CD4-positive, alpha-beta T cell treated with Interleukin-6 at 100 ng/mL for 8 hours (primary cell): Measurements from ENCODE around the gene SPG21.

Source experiments
- DNase-seq: peaks from one replicate; pipeline ENCODE4 v3.0.0-alpha.2; 2020; ENCODE audit warnings: mixed read lengths, low spot score

The SPG21 gene

DNA sequence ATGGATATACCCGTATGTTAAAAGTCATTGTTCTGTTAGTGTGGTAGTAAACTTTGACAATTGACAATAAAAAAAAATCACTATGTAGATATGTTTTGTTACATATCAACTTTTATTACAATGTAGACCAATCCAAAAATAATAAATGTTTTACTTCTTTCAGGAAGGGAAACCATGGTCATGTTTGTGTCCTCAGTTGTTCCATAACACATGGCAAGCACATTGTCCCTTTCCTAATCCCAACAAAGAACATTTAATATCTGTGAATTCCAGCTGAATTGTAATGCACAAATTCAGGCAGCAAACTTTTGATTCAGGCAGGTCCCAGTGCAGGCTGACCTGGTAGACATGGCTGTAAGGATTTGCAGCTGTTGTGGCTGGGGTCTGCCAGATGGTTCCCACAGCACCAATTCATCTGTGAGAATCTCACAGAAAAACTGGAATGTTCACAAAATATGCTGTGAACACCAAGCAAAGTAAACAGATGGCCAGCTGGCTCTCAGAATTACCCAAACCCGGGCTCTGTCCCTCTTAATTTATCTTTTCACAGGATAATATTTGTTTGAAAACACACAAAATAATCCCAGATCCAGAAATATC is 1.9 kb upstream of the SPG21 start:
- no peak for DNase-seq

GRCh38 chr15:64990168-64990470 is 405 bp upstream of the SPG21 start:
- no peak for DNase-seq

GRCh38 chr15:64987136-64987535 is 2.6 kb downstream of the SPG21 start:
- no peak for DNase-seq

DNA sequence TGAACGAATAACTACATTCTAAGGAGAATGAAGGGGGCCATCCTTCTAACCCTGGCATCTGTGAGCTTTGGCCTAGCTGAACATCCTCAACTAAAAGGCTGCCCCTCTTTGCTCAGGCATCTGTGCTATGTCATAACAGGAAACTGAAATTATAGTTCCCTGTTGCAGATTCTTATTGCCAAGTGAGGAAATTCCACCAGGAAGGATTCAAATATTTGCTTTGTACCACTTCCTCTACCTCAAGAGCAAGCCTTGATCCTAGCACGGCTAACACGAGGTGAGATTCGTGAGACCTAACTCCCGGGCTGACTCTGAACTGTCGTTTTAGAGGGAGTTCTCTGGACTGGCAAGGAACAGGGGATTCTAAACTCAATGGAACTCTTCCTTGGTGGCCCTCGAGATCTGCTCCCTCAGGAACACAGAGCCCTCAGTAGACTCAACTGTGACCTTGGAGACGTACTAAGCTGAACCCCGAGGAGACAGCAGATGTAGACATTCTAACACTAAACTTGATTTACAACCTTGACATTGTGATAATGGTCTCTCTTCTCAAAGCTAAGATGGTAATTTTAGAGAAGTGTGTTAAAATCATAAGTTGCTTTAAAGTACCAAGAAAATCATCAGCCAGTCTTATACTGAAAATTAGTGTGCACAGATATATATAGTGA is 4.2 kb downstream of the SPG21 start:
- no peak for DNase-seq

- no peak for DNase-seq
Observed at GRCh38 chr15:64982472-64982871, 7.2 kb downstream of the SPG21 start.

DNA sequence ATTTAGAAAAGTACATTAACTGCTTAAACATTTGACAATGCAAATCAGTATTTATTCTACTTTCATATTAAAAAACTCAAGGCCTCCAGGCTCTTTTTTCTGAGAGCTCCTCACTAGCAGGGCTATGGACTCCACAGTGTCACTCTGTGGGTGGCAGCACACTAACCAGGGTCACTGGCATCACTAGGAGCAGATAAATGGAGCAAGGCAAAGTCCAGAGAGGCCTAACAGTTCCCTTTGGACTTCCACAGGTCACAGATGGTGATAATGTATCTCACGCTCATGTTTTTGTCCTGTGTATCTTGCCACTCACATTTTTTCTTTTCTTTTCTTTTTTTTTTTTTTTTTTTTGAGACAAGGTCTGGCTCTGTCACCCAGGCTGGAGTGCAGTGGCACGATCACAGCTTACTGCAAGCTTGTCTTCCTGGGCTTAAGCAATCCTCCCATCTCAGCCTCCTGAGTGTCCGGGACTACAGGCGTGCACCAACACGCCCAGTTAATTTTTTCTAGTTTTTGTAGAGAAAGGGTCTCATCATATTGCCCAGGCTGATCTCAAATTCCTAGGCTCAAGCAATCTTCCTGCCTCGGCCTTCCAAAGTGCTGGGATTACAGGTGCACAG is 7.8 kb downstream of the SPG21 start:
- DNase-seq = no peak

- DNase-seq = no peak
Observed at GRCh38 chr15:64979252-64979710, 10.4 kb downstream of the SPG21 start.

GRCh38 chr15:64975390-64975789 is 14.3 kb downstream of the SPG21 start:
- no peak for DNase-seq

- DNase-seq = no peak
Observed at GRCh38 chr15:64970698-64971097, 19.0 kb downstream of the SPG21 start.

- DNase-seq = no peak
Observed at GRCh38 chr15:64969401-64969800, 20.3 kb downstream of the SPG21 start.

DNA sequence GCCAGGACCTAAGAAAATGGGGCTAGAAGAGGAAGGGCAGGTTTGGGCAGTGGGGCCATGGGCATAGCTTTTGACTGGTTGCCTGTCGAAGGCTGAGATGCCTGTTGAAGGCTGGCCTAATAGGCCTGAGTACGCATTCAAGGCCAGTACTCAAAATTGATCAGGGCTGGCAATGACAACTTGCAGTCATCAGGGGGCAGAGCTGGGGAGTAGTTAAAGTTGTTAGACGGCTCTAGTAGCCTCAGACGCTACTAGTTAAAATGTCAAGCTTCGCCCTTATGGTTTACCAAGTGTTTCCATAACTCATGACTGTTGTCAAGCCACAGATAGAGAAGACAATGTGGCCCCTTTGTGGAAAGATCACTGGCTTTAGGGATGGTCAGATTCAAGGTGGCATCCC is 28.7 kb downstream of the SPG21 start:
- no peak for DNase-seq

DNA sequence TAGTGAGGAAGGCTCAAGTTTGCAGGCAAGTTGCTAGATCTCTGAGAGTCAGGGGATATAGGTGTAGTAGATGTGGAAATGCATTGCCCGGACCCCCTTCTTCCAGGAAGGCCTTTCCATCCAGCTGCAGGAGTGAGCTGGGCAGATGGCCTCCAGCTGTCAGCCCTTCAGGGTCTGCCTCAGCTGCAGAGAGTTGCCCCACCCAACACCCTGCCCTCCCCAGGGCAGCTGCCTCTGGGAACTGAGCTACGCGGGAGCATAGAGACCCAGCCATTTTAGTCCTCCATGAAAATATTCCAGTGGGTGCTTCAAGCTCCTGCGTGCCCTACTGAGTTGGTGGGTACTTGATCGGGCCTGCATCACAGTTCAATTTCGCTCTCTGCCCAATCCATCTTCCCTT is 29.6 kb downstream of the SPG21 start:
- DNase-seq = no peak

DNA sequence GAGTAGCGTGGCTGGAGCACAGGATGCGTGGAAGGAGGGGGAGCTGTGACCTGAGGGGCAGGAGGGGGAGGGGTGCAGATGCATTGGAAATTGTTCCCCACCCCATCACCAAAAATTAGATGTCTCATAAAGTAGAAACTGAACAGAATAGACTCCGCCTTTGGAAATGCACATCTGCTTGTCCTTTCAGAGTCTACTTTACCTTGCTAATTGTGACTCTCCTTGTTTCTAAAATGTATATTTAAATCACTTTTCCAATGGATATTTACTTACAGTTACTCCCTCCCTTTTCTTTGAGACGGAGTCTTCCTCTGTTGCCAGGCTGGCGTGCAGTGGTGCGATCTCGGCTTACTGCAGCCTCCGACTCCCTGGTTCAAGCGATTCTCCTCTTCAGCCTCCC is 30.6 kb downstream of the SPG21 start:
- no peak for DNase-seq

DNA sequence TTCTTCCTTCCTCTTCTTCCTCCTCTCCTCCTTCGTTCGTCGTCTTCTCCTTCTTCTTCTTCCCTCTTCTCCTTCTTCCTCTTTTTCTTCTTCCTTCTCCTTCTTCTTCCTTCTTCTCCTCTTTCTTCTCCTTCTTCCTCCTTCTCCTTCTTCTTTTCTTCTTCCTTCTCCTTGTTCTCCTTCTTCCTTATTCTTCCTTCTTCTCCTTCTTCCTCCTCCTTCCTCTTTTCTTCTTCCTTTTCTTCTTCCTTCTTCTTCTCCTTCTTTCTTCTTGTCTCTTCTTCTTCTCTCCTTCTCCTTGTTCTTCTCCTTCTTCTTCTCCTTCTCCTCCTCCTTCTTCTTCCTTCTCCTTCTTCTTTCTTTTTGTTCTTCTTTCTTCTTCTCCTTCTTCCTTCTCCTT is 35.3 kb downstream of the SPG21 start:
- DNase-seq = no peak

DNA sequence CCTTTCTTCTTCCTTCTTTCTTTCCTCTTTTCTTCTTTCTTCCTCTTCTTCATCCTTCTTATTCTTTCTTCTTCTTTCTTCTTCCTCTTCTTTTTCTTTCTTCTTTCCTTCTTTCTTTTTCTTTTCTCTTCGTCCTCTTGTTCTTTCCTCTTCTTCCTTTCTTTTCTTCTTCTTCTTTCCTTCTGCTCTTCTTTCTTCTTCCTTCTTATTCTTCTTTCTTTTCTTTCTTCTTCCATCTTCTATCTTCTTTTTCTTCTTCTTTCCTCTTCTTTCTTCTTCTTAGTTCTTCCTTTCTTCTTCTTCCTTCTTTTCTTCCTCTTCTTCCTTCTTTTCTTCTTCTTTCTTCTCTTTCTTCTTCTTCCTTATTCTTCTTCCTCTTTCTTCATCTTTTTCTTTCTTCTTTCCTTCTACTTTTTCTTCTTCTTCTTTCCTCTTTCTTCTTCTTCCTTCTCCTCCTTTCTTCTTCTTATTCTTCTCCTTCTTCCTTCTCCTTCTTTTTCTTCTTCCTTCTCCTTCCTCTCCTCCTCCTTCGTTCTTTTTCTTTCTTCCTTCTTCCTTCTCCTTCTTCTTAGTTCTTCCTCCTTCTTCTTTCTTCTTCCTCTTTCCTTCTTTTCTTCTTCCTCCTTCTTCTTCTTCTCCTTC is 37.8 kb downstream of the SPG21 start:
- DNase-seq = no peak

GRCh38 chr15:64950888-64951287 is 38.8 kb downstream of the SPG21 start:
- DNase-seq = no peak

DNA sequence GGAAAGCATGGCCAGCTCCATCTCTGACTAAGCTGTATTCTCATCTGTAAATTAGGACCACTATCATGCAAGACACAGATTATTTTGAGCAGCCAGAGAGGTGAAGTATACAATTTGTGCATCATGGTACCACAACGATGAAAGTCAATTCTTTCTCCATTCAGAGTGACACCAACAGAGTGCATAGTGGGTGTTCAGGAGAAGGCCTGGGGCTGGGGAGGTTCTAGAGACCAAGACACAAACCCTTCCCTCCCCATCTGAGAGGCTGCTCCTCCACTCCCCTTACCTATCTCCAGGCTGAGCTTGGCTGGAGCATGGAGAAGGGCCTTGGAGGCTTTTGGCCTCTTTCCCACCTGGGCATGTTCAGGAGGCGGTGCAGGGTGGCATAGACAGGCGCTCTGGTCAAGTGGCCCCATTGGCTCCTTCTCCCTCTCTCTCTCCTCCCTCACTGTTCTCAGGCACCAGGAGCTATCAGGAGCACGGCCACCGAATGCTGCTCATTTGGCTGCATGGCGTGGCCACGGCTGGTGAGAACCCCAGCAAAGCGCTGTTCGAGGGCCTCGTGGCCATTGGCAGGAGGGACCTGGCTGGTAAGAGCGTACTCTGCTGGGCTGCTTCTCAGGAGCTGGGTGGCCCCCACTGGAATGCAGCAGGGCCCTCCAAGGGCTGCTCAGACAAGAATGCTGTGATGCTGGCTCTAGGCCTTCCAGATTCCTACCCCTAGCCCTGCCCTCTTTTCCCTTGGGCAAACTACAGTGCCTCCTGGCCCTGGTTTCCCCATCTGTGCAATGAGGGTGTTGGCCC is 40.1 kb downstream of the SPG21 start:
- no peak for DNase-seq

- no peak for DNase-seq
Observed at GRCh38 chr15:64948916-64949315, 40.8 kb downstream of the SPG21 start.

DNA sequence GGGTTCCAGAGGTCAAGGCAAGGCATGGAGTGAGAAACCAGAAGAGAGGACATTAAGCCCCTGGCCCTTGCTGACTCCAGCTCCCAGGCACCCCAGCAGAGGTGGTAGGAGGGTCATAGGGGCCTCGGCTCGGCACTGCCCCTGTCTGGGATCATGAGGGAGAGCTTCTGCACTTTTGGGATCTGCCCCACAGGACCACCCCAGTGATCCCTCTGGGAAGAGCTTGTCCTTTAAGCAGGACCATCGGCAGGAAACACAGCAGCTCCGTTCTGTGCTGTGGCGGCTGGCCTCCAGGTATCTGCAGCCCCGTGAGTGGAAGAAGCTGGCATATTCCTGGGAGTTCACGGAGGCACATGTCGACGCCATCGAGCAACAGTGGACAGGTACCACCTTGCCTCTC is 42.5 kb downstream of the SPG21 start:
- no peak for DNase-seq

GRCh38 chr15:64944961-64945360 is 44.8 kb downstream of the SPG21 start:
- no peak for DNase-seq

GRCh38 chr15:64943512-64944225 is 46.0 kb downstream of the SPG21 start:
- DNase-seq = no peak

DNA sequence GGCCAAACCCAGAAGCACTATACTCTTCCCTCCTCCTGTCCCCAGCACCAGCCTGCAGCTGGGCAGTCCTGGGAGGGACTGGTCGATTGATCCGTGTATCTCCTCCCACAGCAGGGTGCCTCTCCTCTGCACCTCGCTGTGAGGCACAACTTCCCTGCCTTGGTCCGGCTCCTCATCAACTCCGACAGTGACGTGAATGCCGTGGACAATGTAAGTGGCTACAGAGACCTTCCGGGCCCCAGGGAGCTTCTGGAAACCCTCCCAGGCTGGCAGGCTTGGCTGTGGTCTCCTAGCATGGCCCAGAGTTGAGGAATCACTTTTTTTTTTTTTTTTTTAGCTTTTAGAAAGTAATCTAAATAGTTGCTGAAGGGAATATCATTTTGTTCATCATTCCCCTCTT is 47.4 kb downstream of the SPG21 start:
- DNase-seq = no peak
